ENCODE measurements around the gene SLC44A1.
"Not testable (repeated sequence)": the region's sequence is repeated elsewhere in the genome, so short reads cannot be mapped to it uniquely, and the experiment has no call there.

Gene SLC44A1

GRCh38 chr9:105254226-105254625 is 9.8 kb downstream of the SLC44A1 start:
- H3K27ac ChIP-seq = no peak overlapping the region

GRCh38 chr9:105255421-105255820 is 11.0 kb downstream of the SLC44A1 start:
- DNase-seq = no peak
- H3K27ac ChIP-seq = no peak overlapping the region
- no peaks in the 10 kb centered on the region for H3K9me3 ChIP-seq (ENCODE audit: severe bottlenecking)
- peaks cover 6% of the 10 kb centered on the region; the same call in 1 of the 2 replicates for H3K36me3 ChIP-seq
- H3K4me3 ChIP-seq (ENCODE audit: low read depth, low read length) = no peak overlapping the region
- no peak for TF ChIP-seq CTCF (IDR thresholded peaks at IDR 0.05; ENCODE audit: low read depth, low read length)
- H3K27me3 ChIP-seq (ENCODE audit: insufficient read depth, low read depth, severe bottlenecking) = no peaks in the 10 kb centered on the region

More at GRCh38 chr9:105254226-105254625, 9.8 kb downstream of the SLC44A1 start:
- TF ChIP-seq CTCF (IDR thresholded peaks at IDR 0.05; ENCODE audit: low read depth, low read length) = no peak
- Histone ChIP-seq H3K27me3 (ENCODE audit: insufficient read depth, low read depth, severe bottlenecking) (no peaks in the 10 kb centered on the region), H3K4me3 (ENCODE audit: low read depth, low read length) (no peak overlapping the region), H3K9me3 (ENCODE audit: severe bottlenecking) (no peaks in the 10 kb centered on the region), H3K36me3 (peaks cover 6% of the 10 kb centered on the region; the same call in 1 of the 2 replicates)
- no peak for DNase-seq

GRCh38 chr9:105256569-105256968 is 12.1 kb downstream of the SLC44A1 start:
- not testable (repeated sequence) for DNase-seq; H3K27me3 ChIP-seq (ENCODE audit: insufficient read depth, low read depth, severe bottlenecking); H3K9me3 ChIP-seq (ENCODE audit: severe bottlenecking); H3K36me3 ChIP-seq; H3K4me3 ChIP-seq (ENCODE audit: low read depth, low read length); H3K27ac ChIP-seq

GRCh38 chr9:105257809-105258208 is 13.4 kb downstream of the SLC44A1 start:
- peaks cover 6% of the 10 kb centered on the region for H3K36me3 ChIP-seq
- no peak overlapping the region for H3K4me3 ChIP-seq (ENCODE audit: low read depth, low read length)
- TF ChIP-seq CTCF (IDR thresholded peaks at IDR 0.05; ENCODE audit: low read depth, low read length) = no peak
- no peak overlapping the region for H3K27ac ChIP-seq
- no peaks in the 10 kb centered on the region for H3K9me3 ChIP-seq (ENCODE audit: severe bottlenecking)
- no peaks in the 10 kb centered on the region for H3K27me3 ChIP-seq (ENCODE audit: insufficient read depth, low read depth, severe bottlenecking)
- DNase-seq = no peak

GRCh38 chr9:105258225-105258737 is 13.8 kb downstream of the SLC44A1 start:
- Histone ChIP-seq H3K27me3 (ENCODE audit: insufficient read depth, low read depth, severe bottlenecking) (no peaks in the 10 kb centered on the region), H3K9me3 (ENCODE audit: severe bottlenecking) (no peaks in the 10 kb centered on the region), H3K4me3 (ENCODE audit: low read depth, low read length) (no peak overlapping the region), H3K27ac (no peak overlapping the region), H3K36me3 (peaks cover 9% of the 10 kb centered on the region)
- no peak for DNase-seq
- TF ChIP-seq CTCF (IDR thresholded peaks at IDR 0.05; ENCODE audit: low read depth, low read length) = no peak

GRCh38 chr9:105259274-105259673 is 14.8 kb downstream of the SLC44A1 start:
- TF ChIP-seq CTCF (IDR thresholded peaks at IDR 0.05; ENCODE audit: low read depth, low read length) = no peak
- no peaks in the 10 kb centered on the region for H3K9me3 ChIP-seq (ENCODE audit: severe bottlenecking)
- H3K27ac ChIP-seq = no peak overlapping the region
- no peak overlapping the region for H3K4me3 ChIP-seq (ENCODE audit: low read depth, low read length)
- DNase-seq = no peak
- no peaks in the 10 kb centered on the region for H3K27me3 ChIP-seq (ENCODE audit: insufficient read depth, low read depth, severe bottlenecking)
- H3K36me3 ChIP-seq = peaks cover 15% of the 10 kb centered on the region
